CD14-positive monocyte (primary cell): Measurements from ENCODE around the gene AOAH. TPM values are rescaled to one million over a fixed set of nuclear protein-coding genes. Genes with fewer than 3 reads are reported as not detected.

Experiments used
- DNase-seq, 3 donors: peaks; one replicate each; pipeline ENCODE4 v3.0.0-alpha.2; 2011 to 2022
- H2AFZ ChIP-seq: 2 replicates; pipeline ENCODE4 v1.6.0; 2012; ENCODE audit warnings: mild to moderate bottlenecking, low read depth, low read length, inconsistent platforms; ENCODE audit not compliant: insufficient read depth, poor library complexity, severe bottlenecking
- H3K27ac ChIP-seq, 2 donors: 1 replicate in 1 of 2; 2 replicates in 1 of 2; pipeline ENCODE4 v1.5.1; 2012 to 2013; ENCODE audit warnings: low read length in 2 of 2, control low read depth in 1 of 2, inconsistent platforms in 1 of 2, low read depth in 1 of 2, mild to moderate bottlenecking in 1 of 2
- H3K27me3 ChIP-seq, 2 donors: one replicate each; pipeline versions ENCODE4 v1.6.0 to v1.6.1; 2011 to 2013; ENCODE audit warnings: low read length in 2 of 2; ENCODE audit not compliant: control insufficient read depth in 2 of 2, insufficient read depth in 2 of 2
- H3K36me3 ChIP-seq, 2 donors: replicated peaks in 1 of 2; 1 replicate in 1 of 2; 2 replicates in 1 of 2; pipeline versions ENCODE4 v1.5.1 to v1.6.1; 2012 to 2013; ENCODE audit warnings: low read length in 2 of 2, control low read depth in 1 of 2, inconsistent platforms in 1 of 2, mild to moderate bottlenecking in 1 of 2; ENCODE audit not compliant: insufficient read depth in 2 of 2, control insufficient read depth in 1 of 2
- H3K4me1 ChIP-seq, 2 donors: 1 replicate in 1 of 2; 2 replicates in 1 of 2; pipeline versions ENCODE4 v1.5.1 to v1.6.1; 2012 to 2013; ENCODE audit warnings: low read length in 2 of 2, control low read depth in 1 of 2, inconsistent platforms in 1 of 2, mild to moderate bottlenecking in 1 of 2, moderate library complexity in 1 of 2; ENCODE audit not compliant: insufficient read depth in 2 of 2, control insufficient read depth in 1 of 2
- H3K4me2 ChIP-seq: replicated peaks from 2 replicates; pipeline ENCODE3; 2012; ENCODE audit warnings: low read length, moderate library complexity, mild to moderate bottlenecking; ENCODE audit not compliant: poor library complexity, severe bottlenecking; ENCODE audit errors: extremely low read depth
- H3K4me3 ChIP-seq, 3 experiments: fragments of 200-600 bp in 1 of 3; sonication (generic) in 1 of 3; replicated peaks in 1 of 3; 1 replicate in 2 of 3; 2 replicates in 1 of 3; pipeline ENCODE4 v1.5.1; 2011 to 2013; ENCODE audit warnings: low read length in 3 of 3, mild to moderate bottlenecking in 3 of 3, control low read depth in 2 of 3, low read depth in 2 of 3, inconsistent platforms in 1 of 3, moderate library complexity in 1 of 3
- H3K79me2 ChIP-seq: 2 replicates; pipeline ENCODE4 v1.6.0; 2012; ENCODE audit warnings: mild to moderate bottlenecking, control low read depth, inconsistent platforms, low read length, moderate library complexity; ENCODE audit not compliant: insufficient read depth
- H3K9ac ChIP-seq: 2 replicates; pipeline ENCODE4 v1.6.0; 2017; ENCODE audit warnings: low read length, mild to moderate bottlenecking; ENCODE audit not compliant: insufficient read depth, poor library complexity, severe bottlenecking
- H3K9me3 ChIP-seq, 2 donors: replicated peaks in 1 of 2; 1 replicate in 1 of 2; 2 replicates in 1 of 2; pipeline versions ENCODE4 v1.5.1 to v1.6.1; 2012 to 2013; ENCODE audit warnings: low read length in 2 of 2, control low read depth in 1 of 2; ENCODE audit not compliant: control insufficient read depth in 1 of 2, insufficient read depth in 1 of 2
- H4K20me1 ChIP-seq: 2 replicates; pipeline ENCODE4 v1.6.0; 2012; ENCODE audit warnings: mild to moderate bottlenecking, low read length, control low read depth, moderate library complexity; ENCODE audit not compliant: insufficient read depth
- H3K27ac Mint-ChIP-seq, 7 donors: one replicate each; pipeline ENCODE4 v1.8.0; 2020; ENCODE audit warnings: mild to moderate bottlenecking in 7 of 7, mixed read lengths in 7 of 7, moderate library complexity in 6 of 7, inconsistent platforms in 2 of 7
- H3K27me3 Mint-ChIP-seq, 3 donors: one replicate each; pipeline ENCODE4 v1.8.0; 2021 to 2022; ENCODE audit warnings: low read depth in 3 of 3, mild to moderate bottlenecking in 3 of 3, mixed read lengths in 3 of 3, moderate library complexity in 3 of 3, inconsistent platforms in 1 of 3
- H3K36me3 Mint-ChIP-seq, 2 donors: one replicate each; pipeline ENCODE4 v1.8.0; 2020; ENCODE audit warnings: mixed read lengths in 2 of 2, inconsistent platforms in 1 of 2, mild to moderate bottlenecking in 1 of 2
- H3K4me1 Mint-ChIP-seq: one replicate; pipeline ENCODE4 v1.8.0; 2020; ENCODE audit warnings: mild to moderate bottlenecking, mixed read lengths
- H3K4me3 Mint-ChIP-seq, 2 donors: one replicate each; pipeline ENCODE4 v1.8.0; 2020; ENCODE audit warnings: mild to moderate bottlenecking in 2 of 2, mixed read lengths in 2 of 2, moderate library complexity in 1 of 2
- H3K9me3 Mint-ChIP-seq, 7 donors: one replicate each; pipeline ENCODE4 v1.8.0; 2020 to 2022; ENCODE audit warnings: mixed read lengths in 7 of 7, mild to moderate bottlenecking in 6 of 7, moderate library complexity in 6 of 7, inconsistent platforms in 2 of 7
- WGBS: methylation state at CpG from one replicate; pipeline ENCODE4 v1.1.5; 2013; ENCODE audit warnings: missing lambda C conversion rate; ENCODE audit not compliant: insufficient coverage; 5-methylcytosine and 5-hydroxymethylcytosine counted together
- intact Hi-C, 2 donors: fragments of 100-400 bp; cut with micrococcal nuclease; formaldehyde crosslinking; loops; one replicate each; pipeline versions ENCODE4 v1.15.0 to v1.15.1; 2023
- polyA minus RNA-seq: library from RNA; depleted of rRNA, polyadenylated mRNA; stranded (reverse); fragments of >200 nt; gene quantifications from 2 replicates; pipeline ENCODE4 v1.2.3, GENCODE V29; 2012
- polyA plus RNA-seq, 3 donors: library from polyadenylated mRNA; depleted of rRNA in 1 of 3; unstranded in 2 of 3; stranded (reverse) in 1 of 3; fragments of 300-500 nt in 2 of 3; fragments of >200 nt in 1 of 3; fragmentation: Illumina TruSeq in 2 of 3; gene quantifications; 1 replicate in 2 of 3; 2 replicates in 1 of 3; pipeline ENCODE4 v1.2.3, GENCODE V29; 2012 to 2021
- total RNA-seq, 12 experiments: library from RNA in 1 of 12; stranded (reverse) in 1 of 12; fragments of 120-200 nt in 1 of 12; gene quantifications; one replicate each; pipeline ENCODE4 v1.2.4 and lab custom pipeline; 2013 to 2026; ENCODE audit warnings: mixed read lengths in 6 of 12, inconsistent platforms in 1 of 12
- TF ChIP-seq, protein P1 (sequence below): fragments of 200-600 bp; IDR thresholded peaks from one replicate; pipeline ENCODE4 v1.8.0; 2022; ENCODE audit warnings: antibody characterized with exemption, mild to moderate bottlenecking

AOAH gene, protein sequence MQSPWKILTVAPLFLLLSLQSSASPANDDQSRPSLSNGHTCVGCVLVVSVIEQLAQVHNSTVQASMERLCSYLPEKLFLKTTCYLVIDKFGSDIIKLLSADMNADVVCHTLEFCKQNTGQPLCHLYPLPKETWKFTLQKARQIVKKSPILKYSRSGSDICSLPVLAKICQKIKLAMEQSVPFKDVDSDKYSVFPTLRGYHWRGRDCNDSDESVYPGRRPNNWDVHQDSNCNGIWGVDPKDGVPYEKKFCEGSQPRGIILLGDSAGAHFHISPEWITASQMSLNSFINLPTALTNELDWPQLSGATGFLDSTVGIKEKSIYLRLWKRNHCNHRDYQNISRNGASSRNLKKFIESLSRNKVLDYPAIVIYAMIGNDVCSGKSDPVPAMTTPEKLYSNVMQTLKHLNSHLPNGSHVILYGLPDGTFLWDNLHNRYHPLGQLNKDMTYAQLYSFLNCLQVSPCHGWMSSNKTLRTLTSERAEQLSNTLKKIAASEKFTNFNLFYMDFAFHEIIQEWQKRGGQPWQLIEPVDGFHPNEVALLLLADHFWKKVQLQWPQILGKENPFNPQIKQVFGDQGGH
- total RNA-seq (2013) = 541 TPM
- polyA plus RNA-seq = 100 to 1,000 TPM; 305 to 467 (median 349) TPM
- 195 and 273 TPM in 2 replicates for polyA minus RNA-seq
- total RNA-seq (lab: John Stamatoyannopoulos, UW) = 66.7 to 507 (median 321) reads per million in 11 experiments

DNA sequence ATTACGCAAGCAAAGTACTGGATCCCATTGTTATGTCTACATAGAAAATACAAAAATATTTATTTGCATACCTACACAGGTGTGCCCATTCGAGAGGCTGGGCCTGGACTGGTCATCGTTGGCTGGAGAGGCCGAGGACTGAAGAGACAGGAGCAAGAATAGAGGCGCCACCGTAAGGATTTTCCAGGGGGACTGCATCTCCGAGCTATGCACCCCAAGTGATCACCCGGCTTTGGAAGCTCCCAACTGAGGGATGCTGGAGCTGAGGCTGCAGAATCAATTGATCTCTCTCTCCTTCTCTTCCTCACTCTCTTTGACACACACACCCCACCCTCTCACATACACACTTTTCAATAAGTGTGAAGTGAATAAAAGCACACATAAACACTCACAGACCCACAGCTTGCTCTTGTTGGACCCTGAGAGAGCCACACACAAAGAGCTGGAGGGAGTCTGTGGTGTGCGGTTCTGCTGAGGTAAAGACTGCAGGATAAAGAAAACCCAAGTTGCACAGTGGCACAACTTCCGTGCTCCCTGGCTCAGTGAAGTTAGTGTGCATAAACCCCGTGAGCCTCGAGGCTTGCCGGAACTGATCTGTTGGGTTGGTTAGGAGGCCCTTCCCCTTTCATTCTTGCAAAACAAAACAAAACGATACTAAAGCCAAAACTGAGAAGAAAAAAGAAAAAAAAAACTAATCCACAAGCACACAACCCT is at the start of gene AOAH:
Gene AOAH, minus strand, starts transcription at position 544 of the 714 bp plus-strand sequence. Its CDS starts 346 bp downstream, at position 198.
- Mint-ChIP-seq H3K4me3 (peak within 1 kb of the TSS; percentile 96 to 98), H3K9me3 (peaks cover 0 to 6% (median 0%) of the 10 kb centered on the region in 7 donors), H3K36me3 (peaks cover 17 to 33% of the 10 kb centered on the region in 2 donors), H3K27ac (peak within 1 kb of the TSS; percentile 90 to 98 (median 97)), H3K27me3 (no peaks in the 10 kb centered on the region), H3K4me1 (peaks cover 76% of the 10 kb centered on the region)
- 44% methylated on average over 6 of the region's 14 CpGs for WGBS
- Histone ChIP-seq H4K20me1 (peaks cover 14% of the 10 kb centered on the region), H3K27ac (peak within 1 kb of the TSS; percentile 77 to 87), H3K4me3 (peak within 1 kb of the TSS; percentile 58 to 99 (median 95)), H3K9me3 (no peaks in the 10 kb centered on the region), H3K27me3 (no peaks in the 10 kb centered on the region), H3K79me2 (peaks cover 75% of the 10 kb centered on the region), H3K36me3 (peaks cover 0 to 6% of the 10 kb centered on the region in 2 donors), H2AFZ (peak within 1 kb of the TSS; percentile 62), H3K4me1 (peaks cover 53 to 82% of the 10 kb centered on the region in 2 donors), H3K9ac (peak within 1 kb of the TSS; percentile 66), H3K4me2 (peak within 1 kb of the TSS; percentile 99)
- intact Hi-C loops = no loop called here
- peak; percentile 82 to 90 (median 88) for DNase-seq
- TF ChIP-seq, protein P1, sequence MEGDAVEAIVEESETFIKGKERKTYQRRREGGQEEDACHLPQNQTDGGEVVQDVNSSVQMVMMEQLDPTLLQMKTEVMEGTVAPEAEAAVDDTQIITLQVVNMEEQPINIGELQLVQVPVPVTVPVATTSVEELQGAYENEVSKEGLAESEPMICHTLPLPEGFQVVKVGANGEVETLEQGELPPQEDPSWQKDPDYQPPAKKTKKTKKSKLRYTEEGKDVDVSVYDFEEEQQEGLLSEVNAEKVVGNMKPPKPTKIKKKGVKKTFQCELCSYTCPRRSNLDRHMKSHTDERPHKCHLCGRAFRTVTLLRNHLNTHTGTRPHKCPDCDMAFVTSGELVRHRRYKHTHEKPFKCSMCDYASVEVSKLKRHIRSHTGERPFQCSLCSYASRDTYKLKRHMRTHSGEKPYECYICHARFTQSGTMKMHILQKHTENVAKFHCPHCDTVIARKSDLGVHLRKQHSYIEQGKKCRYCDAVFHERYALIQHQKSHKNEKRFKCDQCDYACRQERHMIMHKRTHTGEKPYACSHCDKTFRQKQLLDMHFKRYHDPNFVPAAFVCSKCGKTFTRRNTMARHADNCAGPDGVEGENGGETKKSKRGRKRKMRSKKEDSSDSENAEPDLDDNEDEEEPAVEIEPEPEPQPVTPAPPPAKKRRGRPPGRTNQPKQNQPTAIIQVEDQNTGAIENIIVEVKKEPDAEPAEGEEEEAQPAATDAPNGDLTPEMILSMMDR = no peak

DNA sequence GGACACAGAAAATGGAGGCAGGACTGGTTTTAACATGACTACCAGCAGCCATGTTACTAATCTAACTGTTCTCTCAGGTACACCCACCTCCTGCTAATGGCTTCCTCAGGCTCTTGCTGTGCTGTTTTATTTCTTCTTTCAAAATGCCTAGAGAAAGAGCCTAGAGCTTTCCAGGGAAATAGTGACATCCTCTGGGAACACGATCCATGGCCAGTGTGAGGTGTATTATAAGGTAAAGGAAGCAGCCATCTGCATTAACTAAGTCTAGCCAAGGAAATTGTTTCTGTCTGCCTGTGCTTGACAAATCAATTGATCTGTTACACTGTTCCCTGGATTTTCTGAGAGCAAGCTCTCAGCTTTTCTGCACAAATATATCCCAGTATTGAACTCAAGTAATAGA is 42.2 kb upstream of the AOAH start:
- H3K27me3 Mint-ChIP-seq = peaks cover 0 to 1% (median 1%) of the 10 kb centered on the region in 3 donors
- Histone ChIP-seq H3K4me2 (no peak overlapping the region), H3K9ac (no peak overlapping the region), H3K79me2 (no peaks in the 10 kb centered on the region), H3K36me3 (no peaks in the 10 kb centered on the region), H3K27me3 (no peaks in the 10 kb centered on the region), H4K20me1 (no peaks in the 10 kb centered on the region), H3K27ac (no peak overlapping the region), H3K9me3 (no peaks in the 10 kb centered on the region), H3K4me3 (no peak overlapping the region), H2AFZ (no peak overlapping the region), H3K4me1 (peaks cover 5 to 9% of the 10 kb centered on the region in 2 donors)
- intact Hi-C loops = no loop called here
- H3K27ac Mint-ChIP-seq = peak overlapping the region in 1 of 7 donors; percentile 24
- H3K36me3 Mint-ChIP-seq = no peaks in the 10 kb centered on the region
- no peak overlapping the region for H3K4me3 Mint-ChIP-seq
- WGBS = 100% methylated on average over 1 of the region's 1 CpG
- peaks cover 0 to 9% (median 0%) of the 10 kb centered on the region in 7 donors for H3K9me3 Mint-ChIP-seq
- TF ChIP-seq, protein P1 = no peak
- peaks cover 20% of the 10 kb centered on the region for H3K4me1 Mint-ChIP-seq
- DNase-seq = no peak
